Measurements from ENCODE around the gene CPA1.

The CPA1 gene

GRCh38 chr7:130356121-130356875, 24.0 kb upstream of the CPA1 start:
- DNase-seq, result no peak

- DNase-seq, result no peak
These were observed 23.2 kb upstream of the CPA1 start for GRCh38 chr7:130356876-130357611.

GRCh38 chr7:130358471-130358870, 21.8 kb upstream of the CPA1 start:
- no peak for DNase-seq

GRCh38 chr7:130359276-130359857, 20.9 kb upstream of the CPA1 start:
- no peak for DNase-seq

GRCh38 chr7:130360518-130360917, 19.8 kb upstream of the CPA1 start:
- DNase-seq, result no peak

GRCh38 chr7:130361681-130362080, 18.6 kb upstream of the CPA1 start:
- DNase-seq, result no peak

GRCh38 chr7:130362251-130362816, 18.0 kb upstream of the CPA1 start:
- DNase-seq, result no peak

- DNase-seq, result peak in 1 of 2 experiments; percentile 9
These were observed 17.1 kb upstream of the CPA1 start for GRCh38 chr7:130363026-130363847.

GRCh38 chr7:130364451-130364850, 15.8 kb upstream of the CPA1 start:
- no peak for DNase-seq

- no peak for DNase-seq
These were observed 15.2 kb upstream of the CPA1 start for GRCh38 chr7:130365088-130365487.

- peak in 1 of 2 experiments; percentile 11 for DNase-seq
These were observed 14.5 kb upstream of the CPA1 start for GRCh38 chr7:130365511-130366441.

GRCh38 chr7:130366564-130366963, 13.7 kb upstream of the CPA1 start:
- DNase-seq, result no peak

- DNase-seq, result peak; percentile 5 to 23
These were observed 13.1 kb upstream of the CPA1 start for GRCh38 chr7:130367088-130367755.

- DNase-seq, result no peak
These were observed 12.2 kb upstream of the CPA1 start for GRCh38 chr7:130367836-130368746.

GRCh38 chr7:130369110-130369711, 11.1 kb upstream of the CPA1 start:
- DNase-seq, result no peak

GRCh38 chr7:130369831-130370550, 10.3 kb upstream of the CPA1 start:
- DNase-seq, result no peak

GRCh38 chr7:130371046-130371445, 9.2 kb upstream of the CPA1 start:
- no peak for DNase-seq

- no peak for DNase-seq
These were observed 7.7 kb upstream of the CPA1 start for GRCh38 chr7:130372402-130373165.
